ENCODE data around the gene FAM229A. TPM values are rescaled to one million over a fixed set of nuclear protein-coding genes. Genes with fewer than 3 reads are reported as not detected.
"Not testable (repeated sequence)": the region's sequence is repeated elsewhere in the genome, so short reads cannot be mapped to it uniquely, and the experiment has no call there.

Gene FAM229A
- total RNA-seq, 3 donors from 2014 or later (not counting 1 experiment from before 2014, with no cell fraction given) = 18.3 to 23.5 (median 21.0) TPM

DNA sequence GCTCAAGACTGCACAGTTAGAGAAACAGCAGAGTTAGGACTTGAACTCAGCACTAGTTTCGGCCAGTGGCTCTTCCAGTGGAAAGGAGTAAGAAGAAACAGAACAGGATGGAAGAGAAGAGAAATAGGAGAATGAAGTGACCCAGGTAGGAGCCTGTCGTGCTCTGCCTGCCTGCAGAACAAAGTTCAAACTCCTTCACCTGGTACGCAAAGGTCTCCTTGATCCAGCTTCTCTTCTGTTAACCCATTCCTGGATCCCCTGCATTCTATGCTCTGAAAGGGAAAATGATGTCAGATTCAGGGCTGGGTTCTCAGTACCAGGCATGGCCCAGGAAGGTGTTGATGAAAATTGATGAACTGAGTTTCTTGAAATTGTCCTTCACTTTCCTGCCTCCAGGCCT lies 3.9 kb downstream of the FAM229A start:
- Histone ChIP-seq H3K36me3 (ENCODE audit: control insufficient read depth, insufficient read depth, low read length) (peaks cover 6% of the 10 kb centered on the region), H3K4me1 (ENCODE audit: control insufficient read depth, insufficient read depth, low read length) (peaks cover 17% of the 10 kb centered on the region), H3K27me3 (ENCODE audit: control insufficient read depth, insufficient read depth, low read length) (no peaks in the 10 kb centered on the region), H3K9me3 (ENCODE audit: control insufficient read depth, insufficient read depth, low read length) (no peaks in the 10 kb centered on the region), H3K27ac (ENCODE audit: low read length) (no peak overlapping the region), H3K4me3 (ENCODE audit: low read length) (no peak overlapping the region)
- peaks cover 31 to 44% of the 10 kb centered on the region in 2 donors for H3K4me1 Mint-ChIP-seq
- peaks cover 5 to 6% of the 10 kb centered on the region in 2 donors for H3K27me3 Mint-ChIP-seq (ENCODE audit: low read depth in 2 of 2)
- no peak for ATAC-seq
- no peaks in the 10 kb centered on the region for H3K36me3 Mint-ChIP-seq
- 97% methylated on average over 3 of the region's 3 CpGs for WGBS (ENCODE audit: insufficient coverage)
- no peak overlapping the region for H3K4me3 Mint-ChIP-seq
- no peak overlapping the region for H3K27ac Mint-ChIP-seq
- DNase-seq = no peak
- intact Hi-C loops (cut with micrococcal nuclease) = no loop called here
- H3K9me3 Mint-ChIP-seq = no peaks in the 10 kb centered on the region
- TF ChIP-seq, protein P1, sequence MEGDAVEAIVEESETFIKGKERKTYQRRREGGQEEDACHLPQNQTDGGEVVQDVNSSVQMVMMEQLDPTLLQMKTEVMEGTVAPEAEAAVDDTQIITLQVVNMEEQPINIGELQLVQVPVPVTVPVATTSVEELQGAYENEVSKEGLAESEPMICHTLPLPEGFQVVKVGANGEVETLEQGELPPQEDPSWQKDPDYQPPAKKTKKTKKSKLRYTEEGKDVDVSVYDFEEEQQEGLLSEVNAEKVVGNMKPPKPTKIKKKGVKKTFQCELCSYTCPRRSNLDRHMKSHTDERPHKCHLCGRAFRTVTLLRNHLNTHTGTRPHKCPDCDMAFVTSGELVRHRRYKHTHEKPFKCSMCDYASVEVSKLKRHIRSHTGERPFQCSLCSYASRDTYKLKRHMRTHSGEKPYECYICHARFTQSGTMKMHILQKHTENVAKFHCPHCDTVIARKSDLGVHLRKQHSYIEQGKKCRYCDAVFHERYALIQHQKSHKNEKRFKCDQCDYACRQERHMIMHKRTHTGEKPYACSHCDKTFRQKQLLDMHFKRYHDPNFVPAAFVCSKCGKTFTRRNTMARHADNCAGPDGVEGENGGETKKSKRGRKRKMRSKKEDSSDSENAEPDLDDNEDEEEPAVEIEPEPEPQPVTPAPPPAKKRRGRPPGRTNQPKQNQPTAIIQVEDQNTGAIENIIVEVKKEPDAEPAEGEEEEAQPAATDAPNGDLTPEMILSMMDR (IDR thresholded peaks at IDR 0.05) = no peak

DNA sequence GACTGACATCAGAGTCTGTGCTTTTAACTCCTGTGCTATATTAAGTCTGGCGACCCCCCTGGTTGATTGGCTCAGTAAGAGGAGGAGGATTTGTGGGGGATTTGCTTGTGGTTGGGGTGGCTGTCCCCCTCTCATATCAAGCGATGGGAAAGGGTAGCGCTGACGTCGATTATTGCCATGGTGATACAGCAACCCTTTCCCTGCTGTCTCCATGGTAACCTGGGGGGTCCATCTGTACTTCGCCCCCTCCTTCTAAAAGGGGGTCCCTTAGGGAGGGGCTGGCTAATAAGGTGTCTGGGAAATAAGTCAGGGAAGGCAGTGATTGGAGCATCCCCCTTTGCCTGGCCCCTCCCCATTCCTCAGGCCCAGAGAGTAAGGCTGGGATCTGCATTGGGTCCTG lies 4.7 kb downstream of the FAM229A start:
- intact Hi-C loops (cut with micrococcal nuclease) = no loop called here
- peaks cover 18% of the 10 kb centered on the region for H3K4me1 ChIP-seq (ENCODE audit: control insufficient read depth, insufficient read depth, low read length)
- H3K4me3 ChIP-seq (ENCODE audit: low read length) = no peak overlapping the region
- TF ChIP-seq, protein P1 (IDR thresholded peaks at IDR 0.05) = no peak
- H3K36me3 ChIP-seq (ENCODE audit: control insufficient read depth, insufficient read depth, low read length) = no peaks in the 10 kb centered on the region
- 92% methylated on average over 6 of the region's 6 CpGs for WGBS (ENCODE audit: insufficient coverage)
- H3K27ac Mint-ChIP-seq = no peak overlapping the region
- no peaks in the 10 kb centered on the region for H3K36me3 Mint-ChIP-seq
- DNase-seq = no peak
- H3K4me1 Mint-ChIP-seq = peaks cover 35 to 47% of the 10 kb centered on the region in 2 donors
- no peak for ATAC-seq
- H3K9me3 ChIP-seq (ENCODE audit: control insufficient read depth, insufficient read depth, low read length) = no peaks in the 10 kb centered on the region
- H3K27ac ChIP-seq (ENCODE audit: low read length) = no peak overlapping the region
- peaks cover 5 to 6% of the 10 kb centered on the region in 2 donors for H3K27me3 Mint-ChIP-seq (ENCODE audit: low read depth in 2 of 2)
- no peaks in the 10 kb centered on the region for H3K27me3 ChIP-seq (ENCODE audit: control insufficient read depth, insufficient read depth, low read length)
- H3K9me3 Mint-ChIP-seq = no peaks in the 10 kb centered on the region
- H3K4me3 Mint-ChIP-seq = no peak overlapping the region

- no peak overlapping the region for H3K27ac ChIP-seq (ENCODE audit: low read length)
- H3K27me3 ChIP-seq (ENCODE audit: control insufficient read depth, insufficient read depth, low read length) = no peaks in the 10 kb centered on the region
- no peaks in the 10 kb centered on the region for H3K9me3 Mint-ChIP-seq
- TF ChIP-seq, protein P1 (IDR thresholded peaks at IDR 0.05) = no peak
- intact Hi-C loops (cut with micrococcal nuclease) = no loop called here
- H3K4me1 ChIP-seq (ENCODE audit: control insufficient read depth, insufficient read depth, low read length) = peaks cover 24% of the 10 kb centered on the region
- WGBS (ENCODE audit: insufficient coverage) = 96% methylated on average over 1 of the region's 1 CpG
- no peak overlapping the region for H3K4me3 Mint-ChIP-seq
- no peak overlapping the region for H3K27ac Mint-ChIP-seq
- H3K4me1 Mint-ChIP-seq = peaks cover 30 to 42% of the 10 kb centered on the region in 2 donors
- no peaks in the 10 kb centered on the region for H3K36me3 Mint-ChIP-seq
- H3K36me3 ChIP-seq (ENCODE audit: control insufficient read depth, insufficient read depth, low read length) = no peaks in the 10 kb centered on the region
- DNase-seq = no peak
- no peak for ATAC-seq
- H3K27me3 Mint-ChIP-seq (ENCODE audit: low read depth in 2 of 2) = peaks cover 5 to 6% of the 10 kb centered on the region in 2 donors
- H3K9me3 ChIP-seq (ENCODE audit: control insufficient read depth, insufficient read depth, low read length) = no peaks in the 10 kb centered on the region
- H3K4me3 ChIP-seq (ENCODE audit: low read length) = no peak overlapping the region
These were observed 5.8 kb downstream of the FAM229A start for GRCh38 chr1:32356478-32356877.

DNA sequence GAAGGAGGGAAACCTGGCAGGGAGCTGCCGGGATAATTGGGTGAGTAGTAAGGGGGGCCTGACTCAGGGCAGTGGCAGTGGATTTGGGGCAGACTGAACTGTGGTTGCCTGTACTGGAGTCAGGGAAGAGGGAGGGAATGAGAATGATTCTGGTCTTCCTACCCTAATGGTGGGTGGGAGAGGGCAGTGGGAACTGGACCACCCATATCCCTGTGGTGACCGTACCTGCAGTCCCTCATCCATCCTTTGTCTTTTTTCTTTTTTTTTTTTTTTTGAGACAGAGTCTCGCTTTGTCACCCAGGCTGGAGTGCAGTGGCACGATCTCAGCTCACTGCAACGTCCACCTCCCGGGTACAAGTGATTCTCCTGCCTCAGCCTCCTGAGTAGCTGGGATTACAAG lies 6.5 kb downstream of the FAM229A start:
- H3K9me3 Mint-ChIP-seq; DNase-seq; ATAC-seq; H3K27ac ChIP-seq (ENCODE audit: low read length); H3K27ac Mint-ChIP-seq; H3K27me3 Mint-ChIP-seq (ENCODE audit: low read depth in 2 of 2); H3K36me3 ChIP-seq (ENCODE audit: control insufficient read depth, insufficient read depth, low read length); H3K27me3 ChIP-seq (ENCODE audit: control insufficient read depth, insufficient read depth, low read length); H3K36me3 Mint-ChIP-seq; H3K4me3 Mint-ChIP-seq; H3K9me3 ChIP-seq (ENCODE audit: control insufficient read depth, insufficient read depth, low read length); H3K4me3 ChIP-seq (ENCODE audit: low read length); intact Hi-C loops (cut with micrococcal nuclease): not testable (repeated sequence)
- 93% methylated on average over 6 of the region's 6 CpGs for WGBS (ENCODE audit: insufficient coverage)
- peaks cover 30 to 41% of the 10 kb centered on the region in 2 donors for H3K4me1 Mint-ChIP-seq
- peaks cover 28% of the 10 kb centered on the region for H3K4me1 ChIP-seq (ENCODE audit: control insufficient read depth, insufficient read depth, low read length)

Measured in natural killer cell (primary cell).